Measurements from ENCODE around the gene ALDOB.

DNA sequence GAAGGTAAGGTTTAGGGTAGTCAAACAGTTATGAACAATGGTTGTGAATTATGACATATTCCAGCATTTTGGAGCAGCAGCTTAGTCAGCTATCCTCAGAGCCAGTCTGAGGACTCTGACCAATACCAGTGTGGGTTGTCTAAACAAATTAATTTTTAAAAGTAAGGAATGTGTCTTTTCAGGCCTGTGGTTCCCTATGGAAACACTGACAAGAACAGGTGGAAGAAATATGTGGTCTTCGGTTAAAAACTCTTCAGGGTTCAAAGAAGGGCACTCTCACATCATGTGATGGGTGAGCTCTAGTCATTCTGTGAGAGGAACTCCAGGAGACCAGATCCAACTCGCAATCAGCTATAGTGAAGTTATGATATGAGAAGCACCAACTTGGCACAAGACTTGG lies 33.5 kb upstream of the ALDOB start:
- TF ChIP-seq CHD1 (IDR thresholded peaks at IDR 0.05; ENCODE audit: low read depth, low read length) (no peak), POLR2AphosphoS5 (IDR thresholded peaks at IDR 0.05; ENCODE audit: low read depth, low read length) (no peak), JUN (IDR thresholded peaks at IDR 0.05; ENCODE audit: low read depth, low read length) (no peak), RAD21 (IDR thresholded peaks at IDR 0.05 in 1 of 2, conservative IDR thresholded peaks at IDR 0.05 in 1 of 2; ENCODE audit: low read depth in 2 of 2, low read length in 2 of 2) (no peak), POLR2A (IDR thresholded peaks at IDR 0.05; ENCODE audit: control extremely low read depth in 1 of 2, low read depth in 2 of 2, low read length in 2 of 2) (no peak), CEBPB (IDR thresholded peaks at IDR 0.05; ENCODE audit: low read depth, low read length) (no peak), EZH2 (IDR thresholded peaks at IDR 0.05; ENCODE audit: low read depth, low read length, severe bottlenecking) (no peak), SRF (IDR thresholded peaks at IDR 0.05; ENCODE audit: low read depth, low read length) (no peak), RFX5 (IDR thresholded peaks at IDR 0.05; ENCODE audit: borderline replicate concordance, low read depth, low read length) (no peak), SUZ12 (IDR thresholded peaks at IDR 0.05; ENCODE audit: low read length) (no peak), JUND (IDR thresholded peaks at IDR 0.05; ENCODE audit: low read length) (no peak)
- TF ChIP-seq, protein P1, sequence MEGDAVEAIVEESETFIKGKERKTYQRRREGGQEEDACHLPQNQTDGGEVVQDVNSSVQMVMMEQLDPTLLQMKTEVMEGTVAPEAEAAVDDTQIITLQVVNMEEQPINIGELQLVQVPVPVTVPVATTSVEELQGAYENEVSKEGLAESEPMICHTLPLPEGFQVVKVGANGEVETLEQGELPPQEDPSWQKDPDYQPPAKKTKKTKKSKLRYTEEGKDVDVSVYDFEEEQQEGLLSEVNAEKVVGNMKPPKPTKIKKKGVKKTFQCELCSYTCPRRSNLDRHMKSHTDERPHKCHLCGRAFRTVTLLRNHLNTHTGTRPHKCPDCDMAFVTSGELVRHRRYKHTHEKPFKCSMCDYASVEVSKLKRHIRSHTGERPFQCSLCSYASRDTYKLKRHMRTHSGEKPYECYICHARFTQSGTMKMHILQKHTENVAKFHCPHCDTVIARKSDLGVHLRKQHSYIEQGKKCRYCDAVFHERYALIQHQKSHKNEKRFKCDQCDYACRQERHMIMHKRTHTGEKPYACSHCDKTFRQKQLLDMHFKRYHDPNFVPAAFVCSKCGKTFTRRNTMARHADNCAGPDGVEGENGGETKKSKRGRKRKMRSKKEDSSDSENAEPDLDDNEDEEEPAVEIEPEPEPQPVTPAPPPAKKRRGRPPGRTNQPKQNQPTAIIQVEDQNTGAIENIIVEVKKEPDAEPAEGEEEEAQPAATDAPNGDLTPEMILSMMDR (IDR thresholded peaks at IDR 0.05; ENCODE audit: control extremely low read depth in 1 of 3, insufficient read depth in 1 of 3, low read depth in 1 of 3, low read length in 3 of 3) = no peak
- TF ChIP-seq, protein P2, sequence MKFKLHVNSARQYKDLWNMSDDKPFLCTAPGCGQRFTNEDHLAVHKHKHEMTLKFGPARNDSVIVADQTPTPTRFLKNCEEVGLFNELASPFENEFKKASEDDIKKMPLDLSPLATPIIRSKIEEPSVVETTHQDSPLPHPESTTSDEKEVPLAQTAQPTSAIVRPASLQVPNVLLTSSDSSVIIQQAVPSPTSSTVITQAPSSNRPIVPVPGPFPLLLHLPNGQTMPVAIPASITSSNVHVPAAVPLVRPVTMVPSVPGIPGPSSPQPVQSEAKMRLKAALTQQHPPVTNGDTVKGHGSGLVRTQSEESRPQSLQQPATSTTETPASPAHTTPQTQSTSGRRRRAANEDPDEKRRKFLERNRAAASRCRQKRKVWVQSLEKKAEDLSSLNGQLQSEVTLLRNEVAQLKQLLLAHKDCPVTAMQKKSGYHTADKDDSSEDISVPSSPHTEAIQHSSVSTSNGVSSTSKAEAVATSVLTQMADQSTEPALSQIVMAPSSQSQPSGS (IDR thresholded peaks at IDR 0.05; ENCODE audit: low read length) = no peak
